Mesenchymal stem cell (in vitro differentiated cells and primary cell): ENCODE results near the gene GAB2.
A peak's percentile ranks its signal among the peaks of the same experiment; 100 is the strongest.

ENCODE experiments used
- DNase-seq: peaks from one replicate; pipeline ENCODE4 v3.0.0-alpha.2; 2013
- H2AFZ ChIP-seq: one replicate; pipeline ENCODE4 v1.6.1; 2013; ENCODE audit warnings: low read depth, mild to moderate bottlenecking, control low read depth, inconsistent platforms, low read length, moderate library complexity
- H2AK5ac ChIP-seq: 2 replicates; pipeline ENCODE4 v1.6.1; 2013; ENCODE audit warnings: low read length, moderate library complexity, mild to moderate bottlenecking, inconsistent platforms; ENCODE audit not compliant: severe bottlenecking
- H2BK120ac ChIP-seq: one replicate; pipeline ENCODE4 v1.6.1; 2013; ENCODE audit warnings: low read depth, mild to moderate bottlenecking, inconsistent platforms, low read length, moderate library complexity
- H2BK12ac ChIP-seq, 2 experiments: one replicate each; pipeline ENCODE4 v1.6.1; 2013; ENCODE audit warnings: inconsistent platforms in 2 of 2, low read length in 2 of 2, mild to moderate bottlenecking in 2 of 2, moderate library complexity in 2 of 2, control low read depth in 1 of 2
- H2BK15ac ChIP-seq: one replicate; pipeline ENCODE4 v1.6.1; 2013; ENCODE audit warnings: mild to moderate bottlenecking, low read depth, inconsistent platforms; ENCODE audit not compliant: poor library complexity, severe bottlenecking
- H2BK5ac ChIP-seq: 2 replicates; pipeline ENCODE4 v1.6.1; 2013; ENCODE audit warnings: low read depth, mild to moderate bottlenecking, low read length, control low read depth, inconsistent platforms; ENCODE audit not compliant: poor library complexity, severe bottlenecking
- H3K14ac ChIP-seq, 2 experiments: one replicate each; pipeline ENCODE4 v1.6.1; 2013; ENCODE audit warnings: inconsistent platforms in 2 of 2, low read length in 2 of 2, control low read depth in 1 of 2, mild to moderate bottlenecking in 1 of 2, moderate library complexity in 1 of 2
- H3K18ac ChIP-seq, 2 experiments: one replicate each; pipeline ENCODE4 v1.6.1; 2013; ENCODE audit warnings: inconsistent platforms in 2 of 2, low read length in 2 of 2, control low read depth in 1 of 2, low read depth in 1 of 2, mild to moderate bottlenecking in 1 of 2
- H3K23ac ChIP-seq, 2 experiments: one replicate each; pipeline ENCODE4 v1.6.1; 2013; ENCODE audit warnings: inconsistent platforms in 2 of 2, low read length in 2 of 2, mild to moderate bottlenecking in 2 of 2, moderate library complexity in 2 of 2, control low read depth in 1 of 2
- H3K27ac ChIP-seq: 2 replicates; pipeline ENCODE4 v1.5.1; 2013; ENCODE audit warnings: mild to moderate bottlenecking, moderate library complexity, low read length, control low read depth, inconsistent platforms; ENCODE audit not compliant: poor library complexity, severe bottlenecking
- H3K27me3 ChIP-seq, 2 experiments: 2 replicates each; pipeline versions ENCODE4 v1.6.1 to v1.7.0; 2013; ENCODE audit warnings: low read length in 2 of 2, mild to moderate bottlenecking in 2 of 2, moderate library complexity in 2 of 2, control low read depth in 1 of 2, inconsistent platforms in 1 of 2; ENCODE audit not compliant: control insufficient read depth in 1 of 2, insufficient read depth in 1 of 2
- H3K36me3 ChIP-seq, 2 experiments: 2 replicates each; pipeline versions ENCODE4 v1.6.1 to v1.7.0; 2013; ENCODE audit warnings: low read length in 2 of 2, control low read depth in 1 of 2, inconsistent platforms in 1 of 2, low read depth in 1 of 2, mild to moderate bottlenecking in 1 of 2; ENCODE audit not compliant: insufficient read depth in 2 of 2, control insufficient read depth in 1 of 2
- H3K4ac ChIP-seq, 2 experiments: one replicate each; pipeline ENCODE4 v1.6.1; 2013; ENCODE audit warnings: inconsistent platforms in 2 of 2, low read length in 2 of 2, mild to moderate bottlenecking in 2 of 2, moderate library complexity in 2 of 2, control low read depth in 1 of 2, low read depth in 1 of 2
- H3K4me1 ChIP-seq: 2 replicates; pipeline ENCODE4 v1.6.1; 2013; ENCODE audit warnings: low read depth, low read length, control low read depth; ENCODE audit not compliant: control insufficient read depth, insufficient read depth
- H3K4me2 ChIP-seq: 2 replicates; pipeline ENCODE4 v1.6.1; 2013; ENCODE audit warnings: low read length, mild to moderate bottlenecking, inconsistent platforms; ENCODE audit not compliant: poor library complexity, severe bottlenecking
- H3K4me3 ChIP-seq, 2 experiments: 2 replicates each; pipeline versions ENCODE4 v1.5.1 to v1.7.0; 2013; ENCODE audit warnings: low read length in 2 of 2, mild to moderate bottlenecking in 2 of 2, control low read depth in 1 of 2, low read depth in 1 of 2; ENCODE audit not compliant: insufficient read depth in 1 of 2
- H3K79me1 ChIP-seq: replicated peaks from 2 replicates; pipeline ENCODE4 v1.6.1; 2013; ENCODE audit warnings: mild to moderate bottlenecking, control low read depth, low read length, inconsistent platforms; ENCODE audit not compliant: poor library complexity, severe bottlenecking
- H3K9ac ChIP-seq: 2 replicates; pipeline ENCODE4 v1.7.0; 2013; ENCODE audit warnings: mild to moderate bottlenecking, low read length, moderate library complexity
- H3K9me3 ChIP-seq: 2 replicates; pipeline ENCODE4 v1.7.0; 2013; ENCODE audit warnings: mild to moderate bottlenecking, low read length; ENCODE audit not compliant: control insufficient read depth
- H4K8ac ChIP-seq: one replicate; pipeline ENCODE4 v1.6.1; 2013; ENCODE audit warnings: inconsistent platforms, mild to moderate bottlenecking, low read length, moderate library complexity
- H4K91ac ChIP-seq: one replicate; pipeline ENCODE4 v1.6.1; 2013; ENCODE audit warnings: mild to moderate bottlenecking, low read length, inconsistent platforms
- WGBS: methylation state at CpG from one replicate; pipeline ENCODE4 v1.1.7; 2013; ENCODE audit warnings: mixed read lengths; 5-methylcytosine and 5-hydroxymethylcytosine counted together

The GAB2 gene

GRCh38 chr11:78256962-78257361 is 160.7 kb downstream of the GAB2 start:
- peak overlapping the region; percentile 31 for H2BK15ac ChIP-seq
- no peaks in the 10 kb centered on the region for H3K27me3 ChIP-seq
- no peak overlapping the region for H2AK5ac ChIP-seq
- peaks cover 21% of the 10 kb centered on the region for H3K79me1 ChIP-seq
- 50% methylated on average over 3 of the region's 3 CpGs for WGBS
- no peak overlapping the region for H2BK120ac ChIP-seq
- H3K27ac ChIP-seq = no peak overlapping the region
- H2BK12ac ChIP-seq = no peak overlapping the region
- H3K9ac ChIP-seq = peak overlapping the region; percentile 21
- H2AFZ ChIP-seq = no peak overlapping the region
- no peak overlapping the region for H4K8ac ChIP-seq
- no peak overlapping the region for H3K14ac ChIP-seq
- no peak overlapping the region for H3K23ac ChIP-seq
- peak; percentile 57 for DNase-seq
- H3K4me1 ChIP-seq = peaks cover 2% of the 10 kb centered on the region
- peak overlapping the region in 1 of 2 experiments; percentile 8 for H3K4me3 ChIP-seq
- no peak overlapping the region for H3K18ac ChIP-seq
- no peak overlapping the region for H3K4ac ChIP-seq
- no peak overlapping the region for H2BK5ac ChIP-seq
- no peaks in the 10 kb centered on the region for H3K36me3 ChIP-seq
- no peaks in the 10 kb centered on the region for H3K9me3 ChIP-seq
- no peak overlapping the region for H3K4me2 ChIP-seq
- no peak overlapping the region for H4K91ac ChIP-seq

DNA sequence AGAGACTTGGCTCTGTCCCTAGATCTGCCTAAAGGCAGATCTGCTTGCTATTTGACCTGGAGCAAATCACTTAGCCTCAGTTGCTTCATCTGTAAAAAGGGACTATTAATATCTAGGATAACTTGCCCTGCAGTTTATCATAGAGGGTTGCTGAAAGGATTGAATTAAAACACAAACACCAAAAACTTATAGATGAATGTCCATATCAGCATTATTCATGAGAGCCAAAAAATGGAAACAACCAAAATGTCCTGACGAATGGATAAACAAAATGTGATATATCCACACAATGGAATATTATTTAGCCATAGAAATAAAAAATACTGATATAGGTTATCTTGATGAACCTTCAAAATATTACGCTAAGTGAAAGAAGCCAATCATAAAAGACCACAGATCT is 161.7 kb downstream of the GAB2 start:
- WGBS = 93% methylated on average over 1 of the region's 2 CpGs
- Histone ChIP-seq H4K91ac (no peak overlapping the region), H3K23ac (no peak overlapping the region), H3K18ac (no peak overlapping the region), H3K4ac (no peak overlapping the region), H3K9ac (no peak overlapping the region), H2BK5ac (no peak overlapping the region), H2AK5ac (no peak overlapping the region), H3K27ac (no peak overlapping the region), H3K9me3 (no peaks in the 10 kb centered on the region), H3K27me3 (no peaks in the 10 kb centered on the region), H2BK120ac (no peak overlapping the region), H3K79me1 (peaks cover 16% of the 10 kb centered on the region), H2BK15ac (no peak overlapping the region), H3K14ac (no peak overlapping the region), H2AFZ (no peak overlapping the region), H3K36me3 (no peaks in the 10 kb centered on the region), H2BK12ac (no peak overlapping the region), H3K4me1 (peaks cover 2% of the 10 kb centered on the region), H3K4me3 (no peak overlapping the region), H4K8ac (no peak overlapping the region), H3K4me2 (no peak overlapping the region)
- no peak for DNase-seq

DNA sequence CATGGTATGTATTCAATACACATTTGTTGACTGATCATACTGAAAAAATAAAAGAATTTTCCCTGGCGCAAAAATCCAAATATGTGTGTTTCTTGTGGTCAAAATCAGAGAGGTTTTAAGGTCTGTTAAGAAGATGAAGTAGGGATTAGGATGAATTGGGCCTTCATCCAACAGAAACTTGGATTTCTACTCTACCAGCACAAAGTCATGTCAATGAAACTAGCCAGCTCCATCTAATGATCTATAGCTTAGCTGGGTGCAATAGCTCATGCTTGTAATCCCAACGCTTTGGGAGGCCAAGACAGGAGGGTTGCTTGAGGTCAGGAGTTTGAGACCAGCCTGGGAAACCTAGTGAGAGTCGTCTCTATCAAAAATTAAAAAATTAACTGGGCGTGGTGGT is 163.4 kb downstream of the GAB2 start:
- H3K36me3 ChIP-seq = peaks cover 4 to 9% of the 10 kb centered on the region in 2 experiments
- H2AK5ac ChIP-seq = no peak overlapping the region
- no peak for DNase-seq
- no peak overlapping the region for H4K8ac ChIP-seq
- H2AFZ ChIP-seq = no peak overlapping the region
- peaks cover 16% of the 10 kb centered on the region for H3K79me1 ChIP-seq
- WGBS = 96% methylated on average over 4 of the region's 4 CpGs
- H3K4me3 ChIP-seq = no peak overlapping the region
- H3K27ac ChIP-seq = no peak overlapping the region
- no peak overlapping the region for H2BK15ac ChIP-seq
- H3K4me2 ChIP-seq = no peak overlapping the region
- H3K4me1 ChIP-seq = peaks cover 2% of the 10 kb centered on the region
- no peak overlapping the region for H4K91ac ChIP-seq
- H3K4ac ChIP-seq = no peak overlapping the region
- H3K9me3 ChIP-seq = no peaks in the 10 kb centered on the region
- no peak overlapping the region for H3K18ac ChIP-seq
- H3K27me3 ChIP-seq = no peaks in the 10 kb centered on the region
- H3K14ac ChIP-seq = no peak overlapping the region
- no peak overlapping the region for H3K9ac ChIP-seq
- H2BK120ac ChIP-seq = no peak overlapping the region
- no peak overlapping the region for H3K23ac ChIP-seq
- H2BK12ac ChIP-seq = no peak overlapping the region
- H2BK5ac ChIP-seq = no peak overlapping the region

DNA sequence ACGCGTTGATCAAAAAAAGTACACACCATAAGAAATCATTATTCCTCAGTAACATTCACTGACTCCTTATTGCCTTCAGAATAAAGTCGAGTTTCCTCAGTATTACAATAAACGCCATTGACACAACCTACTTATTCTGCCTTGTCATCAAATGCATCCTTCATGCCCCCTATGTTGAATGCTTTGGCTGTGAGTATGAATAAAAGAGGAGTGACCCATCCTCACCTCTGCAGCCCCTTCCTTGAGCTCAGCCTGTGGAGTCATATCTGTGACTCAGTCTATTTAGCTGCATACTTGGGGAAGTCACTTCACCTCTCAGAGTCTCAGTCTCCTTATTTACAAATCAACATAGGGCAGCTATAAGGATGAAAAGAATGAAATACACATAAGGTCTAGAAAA is 163.8 kb downstream of the GAB2 start:
- Histone ChIP-seq H3K4ac (no peak overlapping the region), H2BK15ac (no peak overlapping the region), H2AFZ (no peak overlapping the region), H3K4me1 (peaks cover 2% of the 10 kb centered on the region), H3K27me3 (no peaks in the 10 kb centered on the region), H3K9ac (no peak overlapping the region), H2AK5ac (no peak overlapping the region), H3K79me1 (peaks cover 16% of the 10 kb centered on the region), H4K8ac (no peak overlapping the region), H4K91ac (no peak overlapping the region), H3K23ac (no peak overlapping the region), H3K36me3 (peaks cover 4 to 14% of the 10 kb centered on the region in 2 experiments), H3K4me3 (no peak overlapping the region), H2BK120ac (no peak overlapping the region), H3K27ac (no peak overlapping the region), H3K14ac (no peak overlapping the region), H3K9me3 (no peaks in the 10 kb centered on the region), H2BK5ac (no peak overlapping the region), H2BK12ac (no peak overlapping the region), H3K18ac (no peak overlapping the region), H3K4me2 (no peak overlapping the region)
- 93% methylated on average over 3 of the region's 4 CpGs for WGBS
- DNase-seq = no peak
